ENCODE results near the gene YTHDF1.
"Not testable (repeated sequence)": the region's sequence is repeated elsewhere in the genome, so short reads cannot be mapped to it uniquely, and the experiment has no call there.

Gene YTHDF1

DNA sequence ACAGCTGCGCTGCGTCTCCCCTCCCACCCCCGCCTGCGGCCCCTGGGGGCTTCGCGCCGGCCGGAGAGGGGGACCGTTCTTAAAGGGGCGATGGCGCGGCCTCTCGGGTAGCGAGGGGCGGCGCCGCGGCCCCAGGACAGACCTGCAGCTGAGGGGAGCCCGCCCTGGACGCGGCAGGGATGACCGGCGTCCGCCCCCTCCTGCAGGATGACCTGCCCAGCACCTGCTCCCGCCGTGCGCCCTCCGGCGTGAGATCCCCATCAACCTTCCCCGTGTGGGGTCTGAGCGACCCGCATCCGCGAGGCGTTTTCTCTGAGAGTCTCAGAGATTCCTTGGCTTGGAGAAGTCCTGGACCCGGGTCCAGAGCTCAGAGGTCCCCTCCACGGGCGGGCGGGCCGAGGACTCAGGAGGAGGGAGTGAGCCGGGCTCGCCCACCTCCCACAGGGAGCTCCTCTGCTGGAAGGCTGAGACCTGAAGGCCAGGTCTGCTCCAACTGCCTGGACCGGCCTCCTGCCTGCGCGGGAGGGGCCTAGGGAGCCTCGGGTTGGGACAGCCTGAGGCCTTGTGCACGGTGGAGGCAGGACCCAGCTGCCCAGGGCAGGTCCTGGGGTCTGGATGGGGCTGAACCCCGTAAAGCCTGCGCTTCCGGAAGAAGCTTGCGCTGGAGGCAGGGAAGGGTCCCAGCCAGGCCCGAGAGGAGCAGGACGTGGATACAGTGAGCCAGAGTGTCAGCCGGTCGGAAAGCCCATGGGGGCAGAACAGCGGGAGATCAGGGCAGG lies 38.9 kb upstream of the YTHDF1 start:
- no peak overlapping the region for H3K27ac Mint-ChIP-seq
- H3K9me3 Mint-ChIP-seq = no peaks in the 10 kb centered on the region
- H3K4me1 Mint-ChIP-seq = no peaks in the 10 kb centered on the region
- H3K36me3 Mint-ChIP-seq = no peaks in the 10 kb centered on the region
- peaks cover 88% of the 10 kb centered on the region for H3K27me3 Mint-ChIP-seq
- CTCF ChIA-PET = interaction anchor here (1.4 kb wide), 1 partner anchor 31 kb away, joined by 3 read pairs; no protein-coding TSS in a partner anchor
- no peak for DNase-seq
- H3K4me3 Mint-ChIP-seq = no peak overlapping the region

GRCh38 chr20:63254232-63254605 lies 38.3 kb upstream of the YTHDF1 start, which contains the start of gene NKAIN4:
NKAIN4 (minus strand) TSS chr20:63254463; CDS start chr20:63254450, 13 bp downstream.
- H3K27me3 Mint-ChIP-seq = peaks cover 88% of the 10 kb centered on the region
- no peaks in the 10 kb centered on the region for H3K9me3 Mint-ChIP-seq
- H3K4me3 Mint-ChIP-seq = no peak within 1 kb of the TSS
- H3K36me3 Mint-ChIP-seq = no peaks in the 10 kb centered on the region
- no peak within 1 kb of the TSS for H3K27ac Mint-ChIP-seq
- DNase-seq = no peak
- H3K4me1 Mint-ChIP-seq = no peaks in the 10 kb centered on the region
- CTCF ChIA-PET = interaction anchor here (1.4 kb wide), 1 partner anchor 31 kb away, joined by 3 read pairs; no protein-coding TSS in a partner anchor

DNA sequence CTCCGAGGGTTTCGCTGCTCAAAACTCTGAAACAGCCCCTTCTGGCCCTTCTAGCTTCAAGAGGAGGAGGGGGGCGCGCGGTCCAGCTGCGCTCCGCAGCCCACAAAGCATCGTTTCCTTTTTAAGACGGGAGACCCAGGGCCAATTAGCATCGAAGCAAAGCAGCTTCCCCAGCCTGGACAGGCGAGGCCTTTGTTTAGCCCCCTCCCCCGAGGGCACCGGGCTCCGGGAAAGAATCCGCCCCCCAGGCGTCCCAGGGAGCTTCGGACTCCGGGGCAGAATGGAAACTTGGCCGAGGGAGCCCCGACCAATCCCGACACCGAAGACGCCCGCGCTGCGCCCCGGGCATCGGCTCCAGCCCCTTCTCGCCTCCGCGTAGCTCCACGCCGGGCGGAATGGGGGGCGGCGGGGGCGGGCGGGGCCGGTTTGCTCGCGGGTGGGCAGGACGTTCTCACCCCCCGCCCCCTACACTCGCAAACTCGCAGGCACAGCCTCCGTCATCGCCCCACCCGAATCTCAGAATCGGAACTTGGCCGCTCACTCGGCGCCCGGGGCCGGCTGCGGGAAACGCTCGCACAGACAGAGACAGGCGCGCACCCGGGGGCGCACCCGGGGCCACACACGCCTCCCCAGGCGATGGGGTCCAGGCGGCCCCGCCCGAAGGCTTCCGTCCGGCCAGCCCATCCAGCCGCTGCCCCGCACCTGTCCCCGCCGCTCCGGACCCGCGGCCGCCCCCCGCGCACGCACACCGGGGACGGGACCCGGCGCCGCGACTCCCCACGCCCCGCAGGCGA lies 37.7 kb upstream of the YTHDF1 start:
- no peak overlapping the region for H3K4me3 Mint-ChIP-seq
- H3K9me3 Mint-ChIP-seq = no peaks in the 10 kb centered on the region
- H3K36me3 Mint-ChIP-seq = no peaks in the 10 kb centered on the region
- peaks cover 87% of the 10 kb centered on the region for H3K27me3 Mint-ChIP-seq
- no peaks in the 10 kb centered on the region for H3K4me1 Mint-ChIP-seq
- no peak overlapping the region for H3K27ac Mint-ChIP-seq
- CTCF ChIA-PET = interaction anchor here (1.4 kb wide), 2 partner anchors 30 to 31 kb away, joined by 3 to 5 read pairs; no protein-coding TSS in a partner anchor
- no peak for DNase-seq

GRCh38 chr20:63253065-63253437 lies 37.1 kb upstream of the YTHDF1 start:
- Mint-ChIP-seq H3K4me1 (no peaks in the 10 kb centered on the region), H3K27ac (no peak overlapping the region), H3K9me3 (no peaks in the 10 kb centered on the region), H3K4me3 (no peak overlapping the region), H3K36me3 (no peaks in the 10 kb centered on the region), H3K27me3 (peaks cover 90% of the 10 kb centered on the region)
- CTCF ChIA-PET = interaction anchor here (1.4 kb wide), 1 partner anchor 30 kb away, joined by 5 read pairs; no protein-coding TSS in a partner anchor
- DNase-seq = no peak

DNA sequence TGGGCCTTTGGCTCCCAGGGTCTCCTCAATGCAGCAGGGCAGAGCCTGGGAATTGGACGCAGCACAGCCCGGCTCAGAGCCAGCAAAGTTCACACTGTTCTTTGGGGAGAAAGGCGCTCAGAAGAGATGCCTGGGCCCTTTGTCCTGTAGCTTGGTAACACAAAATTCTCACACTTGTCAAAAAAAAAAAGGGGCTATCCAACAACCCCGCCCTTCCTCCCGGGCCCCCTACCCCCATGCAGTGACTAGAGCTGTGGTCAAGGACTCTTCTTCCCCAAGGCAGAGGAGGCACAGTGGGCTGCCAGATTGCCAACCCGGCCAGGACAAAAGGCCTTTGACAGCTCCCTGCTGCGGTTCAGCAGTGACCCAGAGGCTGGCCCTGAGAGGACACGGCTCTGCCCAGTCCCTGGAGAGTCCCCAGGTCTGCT lies 36.4 kb upstream of the YTHDF1 start:
- CTCF ChIA-PET = interaction anchor here (1.4 kb wide), 1 partner anchor 29 kb away, joined by 5 read pairs; no protein-coding TSS in a partner anchor
- DNase-seq = no peak
- H3K4me1 Mint-ChIP-seq = no peaks in the 10 kb centered on the region
- no peak overlapping the region for H3K4me3 Mint-ChIP-seq
- H3K36me3 Mint-ChIP-seq = no peaks in the 10 kb centered on the region
- peaks cover 91% of the 10 kb centered on the region for H3K27me3 Mint-ChIP-seq
- no peaks in the 10 kb centered on the region for H3K9me3 Mint-ChIP-seq
- H3K27ac Mint-ChIP-seq = no peak overlapping the region

DNA sequence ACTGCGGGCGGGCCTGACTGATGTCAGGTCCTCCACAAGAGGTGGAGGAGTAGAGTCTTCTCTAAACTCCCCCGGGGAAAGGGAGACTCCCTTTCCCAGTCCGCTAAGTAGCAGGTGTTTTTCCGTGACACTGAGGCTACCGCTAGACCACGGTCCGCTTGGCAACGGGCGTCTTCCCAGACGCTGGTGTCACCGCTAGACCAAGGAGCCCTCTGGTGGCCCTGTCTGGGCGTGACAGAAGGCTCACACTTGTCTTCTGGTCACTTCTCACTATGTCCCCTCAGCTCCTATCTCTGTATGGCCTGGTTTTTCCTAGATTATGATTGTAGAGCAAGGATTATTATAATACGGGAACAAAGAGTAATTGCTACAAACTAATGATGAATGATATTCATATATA lies 35.4 kb upstream of the YTHDF1 start:
- CTCF ChIA-PET, H3K4me1 Mint-ChIP-seq, H3K27ac Mint-ChIP-seq, H3K4me3 Mint-ChIP-seq, H3K9me3 Mint-ChIP-seq, DNase-seq, H3K36me3 Mint-ChIP-seq: not testable (repeated sequence)
- H3K27me3 Mint-ChIP-seq = peaks cover 91% of the 10 kb centered on the region

GRCh38 chr20:63249891-63250290 lies 34.0 kb upstream of the YTHDF1 start:
- H3K9me3 Mint-ChIP-seq = no peaks in the 10 kb centered on the region
- CTCF ChIA-PET = no interaction called here

DNA sequence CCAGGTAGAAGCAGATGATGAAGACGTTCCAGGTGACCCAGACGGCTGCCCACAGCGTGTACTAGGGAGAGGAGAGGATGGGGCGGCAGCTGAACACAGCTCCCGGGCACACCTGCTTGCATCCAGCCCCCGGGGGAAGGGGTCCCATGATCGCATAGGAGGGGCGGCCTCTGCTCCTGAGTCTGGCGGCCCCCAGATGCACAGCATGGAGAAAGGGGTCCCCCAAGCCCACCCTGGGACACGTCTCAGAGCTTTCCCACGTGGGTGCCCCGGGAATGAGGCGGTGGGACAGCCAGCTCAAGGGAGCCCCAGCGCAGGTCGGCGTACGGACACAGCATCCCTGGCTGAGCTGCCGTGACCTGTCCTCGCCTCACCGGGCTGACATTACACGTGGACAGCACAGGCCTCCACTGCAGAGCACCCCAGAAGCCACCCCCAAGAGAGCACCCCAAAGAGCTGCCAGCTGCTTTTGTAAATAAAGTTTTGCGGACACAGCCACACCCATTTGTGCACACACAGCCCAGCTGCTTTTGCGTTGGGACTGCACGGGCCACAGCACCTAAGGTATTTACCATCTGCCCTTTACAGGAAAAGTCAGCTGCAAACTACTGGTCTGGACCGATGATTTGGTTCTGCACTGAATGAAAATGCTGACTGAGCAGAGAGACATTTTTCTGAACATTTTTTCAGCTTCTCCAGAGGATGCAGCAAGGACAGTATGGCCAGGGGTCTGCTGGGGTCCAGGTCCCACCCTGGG lies 33.1 kb upstream of the YTHDF1 start:
- CTCF ChIA-PET = interaction anchor here (1.5 kb wide), 1 partner anchor 26 kb away, joined by 5 read pairs; no protein-coding TSS in a partner anchor
- no peaks in the 10 kb centered on the region for H3K4me1 Mint-ChIP-seq
- no peak overlapping the region for H3K27ac Mint-ChIP-seq
- H3K9me3 Mint-ChIP-seq = no peaks in the 10 kb centered on the region
- peaks cover 93% of the 10 kb centered on the region for H3K27me3 Mint-ChIP-seq
- DNase-seq = no peak
- no peak overlapping the region for H3K4me3 Mint-ChIP-seq
- no peaks in the 10 kb centered on the region for H3K36me3 Mint-ChIP-seq

More at GRCh38 chr20:63249891-63250290, 34.0 kb upstream of the YTHDF1 start:
- DNase-seq = no peak
- H3K27ac Mint-ChIP-seq = no peak overlapping the region
- H3K4me3 Mint-ChIP-seq = no peak overlapping the region
- peaks cover 90% of the 10 kb centered on the region for H3K27me3 Mint-ChIP-seq
- H3K36me3 Mint-ChIP-seq = no peaks in the 10 kb centered on the region
- H3K4me1 Mint-ChIP-seq = no peaks in the 10 kb centered on the region

- H3K4me1 Mint-ChIP-seq = no peaks in the 10 kb centered on the region
- CTCF ChIA-PET = interaction anchor here (1.5 kb wide), 1 partner anchor 24 kb away, joined by 5 read pairs; no protein-coding TSS in a partner anchor
- H3K27me3 Mint-ChIP-seq = peaks cover 85% of the 10 kb centered on the region
- no peaks in the 10 kb centered on the region for H3K9me3 Mint-ChIP-seq
- DNase-seq = no peak
- H3K27ac Mint-ChIP-seq = no peak overlapping the region
- no peak overlapping the region for H3K4me3 Mint-ChIP-seq
- H3K36me3 Mint-ChIP-seq = no peaks in the 10 kb centered on the region
Measured at GRCh38 chr20:63247671-63248228, 31.8 kb upstream of the YTHDF1 start.

- no peak overlapping the region for H3K27ac Mint-ChIP-seq
- H3K4me3 Mint-ChIP-seq = no peak overlapping the region
- CTCF ChIA-PET = interaction anchor here (1.1 kb wide), 1 partner anchor 24 kb away, joined by 8 read pairs; no protein-coding TSS in a partner anchor
Measured at GRCh38 chr20:63246490-63247288, 30.8 kb upstream of the YTHDF1 start.

DNA sequence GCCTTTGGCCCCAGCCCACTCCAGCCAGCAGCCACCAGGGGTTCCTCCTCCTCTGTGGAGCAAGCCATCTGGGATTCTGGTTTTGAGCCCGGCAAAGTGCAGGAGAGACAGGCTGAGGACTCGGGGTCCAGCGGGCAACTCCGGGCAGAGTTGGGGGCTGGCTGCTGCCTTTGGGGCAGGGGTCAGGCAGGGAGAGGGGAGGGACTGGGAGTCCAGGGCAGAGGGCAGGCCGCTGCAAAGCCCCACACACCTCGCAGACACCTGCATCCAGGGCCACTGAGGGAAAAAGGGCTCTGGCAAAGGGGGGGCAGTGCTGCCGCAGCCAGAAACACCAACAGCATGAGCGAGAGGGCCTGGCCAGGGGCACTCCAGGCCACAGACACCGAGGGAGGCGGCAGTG lies 28.5 kb upstream of the YTHDF1 start:
- Mint-ChIP-seq H3K27me3 (peaks cover 56% of the 10 kb centered on the region), H3K27ac (no peak overlapping the region), H3K9me3 (no peaks in the 10 kb centered on the region), H3K36me3 (no peaks in the 10 kb centered on the region), H3K4me1 (no peaks in the 10 kb centered on the region), H3K4me3 (no peak overlapping the region)
- CTCF ChIA-PET = no interaction called here
- no peak for DNase-seq

More at GRCh38 chr20:63246490-63247288, 30.8 kb upstream of the YTHDF1 start:
- H3K9me3 Mint-ChIP-seq = no peaks in the 10 kb centered on the region
- DNase-seq = no peak
- H3K36me3 Mint-ChIP-seq = no peaks in the 10 kb centered on the region
- H3K27me3 Mint-ChIP-seq = peaks cover 74% of the 10 kb centered on the region
- no peaks in the 10 kb centered on the region for H3K4me1 Mint-ChIP-seq

DNA sequence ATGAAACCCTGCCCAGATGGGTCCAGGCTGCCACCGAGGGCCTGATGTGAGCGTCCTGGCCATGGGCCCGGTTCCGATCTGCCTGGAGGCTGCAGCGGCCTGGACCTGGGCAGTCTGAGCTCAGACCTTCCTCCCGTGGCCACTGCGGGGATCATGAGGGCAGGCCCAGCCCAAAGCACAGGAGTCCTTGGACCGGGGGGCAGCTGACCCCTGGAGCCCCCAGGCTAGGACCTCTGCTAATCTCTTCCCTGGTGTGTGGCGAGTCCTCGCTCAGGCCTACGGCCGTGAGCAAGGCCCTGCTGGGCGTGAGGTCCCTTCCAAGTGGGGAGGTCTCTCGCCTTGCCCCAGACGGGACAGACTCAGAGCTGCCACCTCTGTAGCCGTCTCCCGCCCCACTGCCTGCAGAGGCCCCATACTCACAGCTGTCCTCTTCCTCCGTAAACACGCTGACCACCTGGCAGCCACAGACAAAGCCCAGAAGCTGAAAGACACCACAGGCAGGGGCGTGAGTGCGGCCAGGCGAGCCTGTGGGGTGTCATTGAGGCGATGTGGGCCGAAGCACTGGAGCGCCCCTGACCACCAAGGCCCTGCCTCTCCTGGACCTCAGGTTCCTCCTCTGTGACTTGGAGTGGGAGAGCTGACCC lies 27.8 kb upstream of the YTHDF1 start:
- H3K9me3 Mint-ChIP-seq = no peaks in the 10 kb centered on the region
- H3K4me3 Mint-ChIP-seq = no peak overlapping the region
- CTCF ChIA-PET = no interaction called here
- H3K36me3 Mint-ChIP-seq = no peaks in the 10 kb centered on the region
- H3K27me3 Mint-ChIP-seq = peaks cover 49% of the 10 kb centered on the region
- no peak for DNase-seq
- no peak overlapping the region for H3K27ac Mint-ChIP-seq
- no peaks in the 10 kb centered on the region for H3K4me1 Mint-ChIP-seq

- no peaks in the 10 kb centered on the region for H3K36me3 Mint-ChIP-seq
- no peak for DNase-seq
- peaks cover 39% of the 10 kb centered on the region for H3K27me3 Mint-ChIP-seq
- CTCF ChIA-PET = no interaction called here
- H3K9me3 Mint-ChIP-seq = no peaks in the 10 kb centered on the region
- H3K27ac Mint-ChIP-seq = no peak overlapping the region
- no peak overlapping the region for H3K4me3 Mint-ChIP-seq
- no peaks in the 10 kb centered on the region for H3K4me1 Mint-ChIP-seq
Measured at GRCh38 chr20:63242736-63243135, 26.8 kb upstream of the YTHDF1 start.
